ENCODE data around the gene TNFRSF21.
A peak's percentile ranks its signal among the peaks of the same experiment; 100 is the strongest.

TNFRSF21 gene

DNA sequence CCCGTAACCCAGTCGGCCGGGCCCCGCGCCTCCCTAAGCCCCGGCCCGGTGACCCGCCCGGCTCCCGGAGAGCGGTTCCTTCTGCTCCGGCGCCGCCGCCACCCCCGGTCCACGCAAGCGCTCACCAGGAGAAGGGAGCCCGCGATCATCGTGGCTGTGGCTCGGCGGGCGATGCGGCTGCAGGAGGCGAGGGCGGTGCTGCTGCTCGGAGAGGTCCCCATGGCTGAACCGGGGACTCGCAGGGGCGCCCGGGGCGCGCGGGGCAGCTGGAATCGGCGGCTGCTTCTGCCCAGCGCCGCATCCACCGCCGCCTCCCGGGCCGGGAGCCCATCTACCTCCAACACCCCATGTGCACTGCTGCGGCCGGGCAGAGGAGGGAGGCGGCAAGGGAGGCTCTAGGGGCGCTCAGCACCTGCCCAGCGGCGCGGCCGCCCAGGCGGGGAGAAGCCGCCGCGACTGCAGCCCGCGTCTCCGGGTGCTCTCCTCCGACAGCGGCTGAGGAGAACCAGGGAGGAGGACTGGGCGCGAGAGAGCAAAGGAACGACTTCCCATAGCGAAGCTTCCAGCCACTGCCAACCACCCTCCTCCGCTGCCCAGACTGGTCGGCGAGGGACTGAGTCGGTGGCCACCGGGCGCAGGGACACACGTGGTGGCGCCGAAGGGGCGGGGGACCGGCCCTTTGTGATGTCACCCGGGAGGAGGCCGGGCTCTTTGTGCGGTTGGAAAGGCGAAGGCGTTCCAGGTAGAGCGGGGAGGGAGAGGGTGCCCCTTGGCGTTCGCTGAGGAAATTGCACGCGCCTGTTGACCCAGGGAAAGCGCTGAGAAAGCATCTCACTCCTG, at the start of gene TNFRSF21:
TSS of gene TNFRSF21 (minus strand) at position 615 of the 840 bp plus-strand sequence. CDS start at position 221, 394 bp downstream.
- peak within 1 kb of the TSS; percentile 78 for H3K27ac ChIP-seq (ENCODE audit: low read depth, low read length)
- no peaks in the 10 kb centered on the region for H3K4me1 ChIP-seq (ENCODE audit: control insufficient read depth, insufficient read depth, low read length)
- peak within 1 kb of the TSS; percentile 94 for H3K4me3 ChIP-seq (ENCODE audit: low read length)
- no peaks in the 10 kb centered on the region for H3K27me3 ChIP-seq (ENCODE audit: control insufficient read depth, insufficient read depth, low read length)
- no peaks in the 10 kb centered on the region for H3K36me3 ChIP-seq (ENCODE audit: control insufficient read depth, insufficient read depth, low read length)
- H3K9ac ChIP-seq (ENCODE audit: low read length) = peak within 1 kb of the TSS; percentile 73

GRCh38 chr6:47358440-47359225, 48.9 kb upstream of the TNFRSF21 start:
- Histone ChIP-seq H3K27me3 (ENCODE audit: control insufficient read depth, insufficient read depth, low read length) (no peaks in the 10 kb centered on the region), H3K27ac (ENCODE audit: low read depth, low read length) (no peak overlapping the region), H3K36me3 (ENCODE audit: control insufficient read depth, insufficient read depth, low read length) (no peaks in the 10 kb centered on the region)

DNA sequence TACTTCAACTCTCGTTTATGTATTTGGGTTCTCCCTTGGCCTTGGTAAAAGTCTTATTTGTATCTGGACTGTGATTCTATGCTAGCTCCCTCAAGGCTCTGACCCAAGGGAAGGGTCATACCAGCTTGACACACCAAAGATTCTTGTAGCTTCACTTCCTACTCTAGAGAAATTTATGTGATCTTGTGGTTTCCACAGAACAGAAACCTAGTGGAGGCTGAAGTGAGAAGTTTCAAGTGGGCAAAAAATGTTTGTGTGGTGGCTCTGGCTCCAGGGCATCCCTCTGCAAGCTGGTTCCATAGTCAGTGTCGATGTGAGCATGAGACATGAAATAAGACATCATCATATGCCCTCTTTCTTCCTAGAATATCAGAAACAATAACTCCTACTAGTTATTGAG, 48.1 kb upstream of the TNFRSF21 start:
- H3K4me1 ChIP-seq (ENCODE audit: control insufficient read depth, insufficient read depth, low read length) = no peaks in the 10 kb centered on the region
- H3K27me3 ChIP-seq (ENCODE audit: control insufficient read depth, insufficient read depth, low read length) = no peaks in the 10 kb centered on the region
- H3K36me3 ChIP-seq (ENCODE audit: control insufficient read depth, insufficient read depth, low read length) = no peaks in the 10 kb centered on the region
- H3K9ac ChIP-seq (ENCODE audit: low read length) = no peak overlapping the region
- no peak overlapping the region for H3K27ac ChIP-seq (ENCODE audit: low read depth, low read length)
- H3K4me3 ChIP-seq (ENCODE audit: low read length) = no peak overlapping the region

More at GRCh38 chr6:47358440-47359225, 48.9 kb upstream of the TNFRSF21 start:
- Histone ChIP-seq H3K9ac (ENCODE audit: low read length) (no peak overlapping the region), H3K4me3 (ENCODE audit: low read length) (no peak overlapping the region), H3K4me1 (ENCODE audit: control insufficient read depth, insufficient read depth, low read length) (no peaks in the 10 kb centered on the region)

- Histone ChIP-seq H3K27me3 (ENCODE audit: control insufficient read depth, insufficient read depth, low read length) (no peaks in the 10 kb centered on the region), H3K4me1 (ENCODE audit: control insufficient read depth, insufficient read depth, low read length) (no peaks in the 10 kb centered on the region), H3K27ac (ENCODE audit: low read depth, low read length) (no peak overlapping the region), H3K36me3 (ENCODE audit: control insufficient read depth, insufficient read depth, low read length) (no peaks in the 10 kb centered on the region), H3K4me3 (ENCODE audit: low read length) (no peak overlapping the region), H3K9ac (ENCODE audit: low read length) (no peak overlapping the region)
These were observed 45.8 kb upstream of the TNFRSF21 start for GRCh38 chr6:47355496-47355895.

- no peak overlapping the region for H3K27ac ChIP-seq (ENCODE audit: low read depth, low read length)
- H3K4me3 ChIP-seq (ENCODE audit: low read length) = no peak overlapping the region
- H3K4me1 ChIP-seq (ENCODE audit: control insufficient read depth, insufficient read depth, low read length) = no peaks in the 10 kb centered on the region
- H3K36me3 ChIP-seq (ENCODE audit: control insufficient read depth, insufficient read depth, low read length) = no peaks in the 10 kb centered on the region
- H3K9ac ChIP-seq (ENCODE audit: low read length) = no peak overlapping the region
- no peaks in the 10 kb centered on the region for H3K27me3 ChIP-seq (ENCODE audit: control insufficient read depth, insufficient read depth, low read length)
These were observed 44.2 kb upstream of the TNFRSF21 start for GRCh38 chr6:47353871-47354270.

- no peak overlapping the region for H3K27ac ChIP-seq (ENCODE audit: low read depth, low read length)
- no peak overlapping the region for H3K4me3 ChIP-seq (ENCODE audit: low read length)
- H3K36me3 ChIP-seq (ENCODE audit: control insufficient read depth, insufficient read depth, low read length) = no peaks in the 10 kb centered on the region
- no peaks in the 10 kb centered on the region for H3K27me3 ChIP-seq (ENCODE audit: control insufficient read depth, insufficient read depth, low read length)
- no peaks in the 10 kb centered on the region for H3K4me1 ChIP-seq (ENCODE audit: control insufficient read depth, insufficient read depth, low read length)
- no peak overlapping the region for H3K9ac ChIP-seq (ENCODE audit: low read length)
These were observed 43.3 kb upstream of the TNFRSF21 start for GRCh38 chr6:47352966-47353365.

DNA sequence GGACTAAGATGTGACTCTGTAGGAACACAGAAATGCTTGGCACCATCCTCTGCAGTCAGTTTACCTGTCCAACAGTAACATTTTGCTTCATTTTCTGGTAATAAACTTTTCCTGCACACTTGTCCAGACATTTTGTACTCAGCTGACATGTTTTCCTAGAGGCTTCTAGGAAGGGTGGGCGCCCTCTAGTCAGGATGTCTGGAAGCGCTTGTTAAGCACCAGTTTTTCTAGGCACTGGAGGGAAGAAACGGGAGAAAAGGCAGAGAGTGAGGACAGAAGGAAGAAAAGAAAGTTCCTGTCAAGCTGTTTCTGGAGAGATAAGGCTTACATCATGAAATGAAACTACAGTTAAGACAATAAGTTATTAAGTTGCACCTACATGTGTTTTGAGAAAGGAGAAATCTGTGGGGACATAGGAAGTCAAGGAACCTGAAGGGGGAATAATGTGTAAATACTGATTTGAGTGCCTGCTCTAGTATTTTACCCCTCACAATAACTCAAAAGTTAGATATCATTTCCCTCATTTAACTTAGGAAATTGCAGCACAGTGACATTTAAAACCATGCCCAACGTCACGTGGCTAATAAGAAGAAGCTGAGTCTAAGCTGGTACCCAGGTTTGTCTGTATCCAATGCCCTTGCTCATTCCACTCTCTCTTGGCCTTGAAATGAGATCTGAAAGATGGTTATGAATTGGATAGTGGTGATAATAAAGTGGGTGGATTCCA, 42.7 kb upstream of the TNFRSF21 start:
- no peaks in the 10 kb centered on the region for H3K36me3 ChIP-seq (ENCODE audit: control insufficient read depth, insufficient read depth, low read length)
- H3K4me1 ChIP-seq (ENCODE audit: control insufficient read depth, insufficient read depth, low read length) = no peaks in the 10 kb centered on the region
- no peaks in the 10 kb centered on the region for H3K27me3 ChIP-seq (ENCODE audit: control insufficient read depth, insufficient read depth, low read length)
- H3K9ac ChIP-seq (ENCODE audit: low read length) = no peak overlapping the region
- no peak overlapping the region for H3K27ac ChIP-seq (ENCODE audit: low read depth, low read length)
- H3K4me3 ChIP-seq (ENCODE audit: low read length) = no peak overlapping the region

DNA sequence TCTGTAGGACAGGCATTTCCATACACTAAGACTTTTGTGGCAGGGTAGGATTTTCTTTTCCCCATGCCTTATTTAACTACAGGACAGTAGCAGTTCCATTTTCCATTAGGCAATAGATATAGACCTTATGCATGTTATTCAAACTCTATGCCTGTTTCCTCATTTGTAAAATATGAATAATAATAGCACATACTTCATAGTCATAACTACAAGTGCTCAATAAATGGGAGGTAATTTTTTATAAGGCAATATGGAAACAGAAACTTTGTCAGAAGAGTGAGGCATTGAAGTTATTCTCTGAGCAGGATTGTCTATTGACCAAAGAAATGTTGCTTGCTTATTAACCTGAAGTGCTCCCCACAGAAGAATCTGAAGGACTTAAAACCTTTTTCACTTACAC, 41.9 kb upstream of the TNFRSF21 start:
- no peak overlapping the region for H3K4me3 ChIP-seq (ENCODE audit: low read length)
- no peaks in the 10 kb centered on the region for H3K36me3 ChIP-seq (ENCODE audit: control insufficient read depth, insufficient read depth, low read length)
- H3K27me3 ChIP-seq (ENCODE audit: control insufficient read depth, insufficient read depth, low read length) = no peaks in the 10 kb centered on the region
- no peak overlapping the region for H3K9ac ChIP-seq (ENCODE audit: low read length)
- H3K27ac ChIP-seq (ENCODE audit: low read depth, low read length) = no peak overlapping the region
- H3K4me1 ChIP-seq (ENCODE audit: control insufficient read depth, insufficient read depth, low read length) = no peaks in the 10 kb centered on the region

DNA sequence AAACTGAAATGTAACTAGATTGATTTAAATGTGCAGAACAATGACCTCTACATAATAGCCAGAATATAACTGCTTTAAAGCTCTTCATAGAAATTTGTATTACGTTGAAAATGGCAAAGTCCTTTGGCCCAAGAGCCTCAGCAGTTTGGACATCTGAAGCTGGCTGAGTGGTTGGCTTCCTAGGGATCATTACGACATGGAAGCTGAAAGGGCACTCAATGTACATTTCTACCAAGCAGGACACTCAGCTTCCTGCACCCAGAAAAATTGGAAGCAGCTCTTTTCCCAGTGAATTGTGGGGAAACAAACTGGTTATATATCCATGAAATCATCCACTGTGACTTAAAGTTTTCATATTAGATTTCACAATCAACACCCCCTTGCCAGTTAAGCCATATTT, 40.2 kb upstream of the TNFRSF21 start:
- Histone ChIP-seq H3K4me3 (ENCODE audit: low read length) (no peak overlapping the region), H3K27ac (ENCODE audit: low read depth, low read length) (no peak overlapping the region), H3K27me3 (ENCODE audit: control insufficient read depth, insufficient read depth, low read length) (no peaks in the 10 kb centered on the region), H3K9ac (ENCODE audit: low read length) (no peak overlapping the region), H3K36me3 (ENCODE audit: control insufficient read depth, insufficient read depth, low read length) (no peaks in the 10 kb centered on the region), H3K4me1 (ENCODE audit: control insufficient read depth, insufficient read depth, low read length) (no peaks in the 10 kb centered on the region)

- H3K36me3 ChIP-seq (ENCODE audit: control insufficient read depth, insufficient read depth, low read length) = no peaks in the 10 kb centered on the region
- no peak overlapping the region for H3K9ac ChIP-seq (ENCODE audit: low read length)
- H3K27me3 ChIP-seq (ENCODE audit: control insufficient read depth, insufficient read depth, low read length) = no peaks in the 10 kb centered on the region
- no peak overlapping the region for H3K4me3 ChIP-seq (ENCODE audit: low read length)
- no peak overlapping the region for H3K27ac ChIP-seq (ENCODE audit: low read depth, low read length)
- no peaks in the 10 kb centered on the region for H3K4me1 ChIP-seq (ENCODE audit: control insufficient read depth, insufficient read depth, low read length)
These were observed 38.7 kb upstream of the TNFRSF21 start for GRCh38 chr6:47348316-47348863.

DNA sequence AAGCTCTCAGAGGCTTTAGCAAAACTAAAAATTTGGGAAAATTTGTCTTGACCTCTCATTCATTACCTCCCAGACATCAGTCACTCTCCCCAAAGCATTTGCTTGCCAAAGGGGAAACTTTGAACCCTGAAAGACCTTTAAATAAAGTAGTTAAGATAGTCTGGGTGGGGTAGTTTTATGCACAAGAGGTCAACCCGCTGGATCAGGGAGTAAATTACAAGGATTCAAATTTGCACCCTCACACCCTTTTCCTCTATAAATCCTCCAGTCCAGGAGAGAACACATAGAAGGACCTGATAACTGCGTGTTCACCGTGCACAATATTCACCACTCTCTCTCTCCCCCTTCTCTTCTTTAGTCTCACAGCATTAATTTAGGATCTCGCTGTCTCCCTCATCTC, 36.1 kb upstream of the TNFRSF21 start:
- no peak overlapping the region for H3K4me3 ChIP-seq (ENCODE audit: low read length)
- no peak overlapping the region for H3K9ac ChIP-seq (ENCODE audit: low read length)

DNA sequence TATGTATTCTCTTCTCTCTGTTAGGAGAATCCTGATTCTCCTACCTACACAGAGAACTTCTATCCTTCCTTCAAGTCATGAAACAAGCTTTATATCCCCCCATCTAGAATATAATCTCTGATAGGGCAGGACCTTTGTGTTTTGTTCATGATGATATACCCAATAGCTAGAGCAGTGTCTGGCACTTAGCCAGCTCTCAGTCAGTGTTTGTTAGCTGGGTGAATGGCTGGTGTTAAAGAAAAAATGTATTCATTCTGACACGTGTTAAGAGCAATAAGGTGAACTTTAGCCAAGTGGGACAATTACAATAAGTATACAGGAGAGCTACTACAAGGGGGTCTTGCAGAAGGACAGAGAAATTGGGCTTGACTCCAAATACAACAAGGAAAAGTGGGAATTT, 34.3 kb upstream of the TNFRSF21 start:
- Histone ChIP-seq H3K27ac (ENCODE audit: low read depth, low read length) (no peak overlapping the region), H3K4me3 (ENCODE audit: low read length) (no peak overlapping the region), H3K4me1 (ENCODE audit: control insufficient read depth, insufficient read depth, low read length) (no peaks in the 10 kb centered on the region), H3K9ac (ENCODE audit: low read length) (no peak overlapping the region), H3K36me3 (ENCODE audit: control insufficient read depth, insufficient read depth, low read length) (no peaks in the 10 kb centered on the region), H3K27me3 (ENCODE audit: control insufficient read depth, insufficient read depth, low read length) (no peaks in the 10 kb centered on the region)

More for the DNA sequence above, 36.1 kb upstream of the TNFRSF21 start:
- Histone ChIP-seq H3K27me3 (ENCODE audit: control insufficient read depth, insufficient read depth, low read length) (no peaks in the 10 kb centered on the region), H3K36me3 (ENCODE audit: control insufficient read depth, insufficient read depth, low read length) (no peaks in the 10 kb centered on the region), H3K27ac (ENCODE audit: low read depth, low read length) (no peak overlapping the region), H3K4me1 (ENCODE audit: control insufficient read depth, insufficient read depth, low read length) (no peaks in the 10 kb centered on the region)

All from rectal smooth muscle tissue (tissue), 1 donor.